OCI-LY3 (cell line): Measurements from ENCODE around the gene CMAS.
A peak's percentile ranks its signal among the peaks of the same experiment; 100 is the strongest.

Experiments used
- H2AFZ ChIP-seq: fragments of 200-600, 300-600 bp; shearing (Covaris generic); 2 replicates; pipeline ENCODE4 v1.6.0; 2014; ENCODE audit warnings: antibody characterized with exemption, low read depth, low read length
- H3K27ac ChIP-seq: fragments of 200-600, 300-600 bp; sonication (generic); 2 replicates; pipeline ENCODE4 v1.5.1; 2014; ENCODE audit warnings: mild to moderate bottlenecking, low read length, moderate library complexity, mixed read lengths
- H3K27me3 ChIP-seq: fragments of 200-600, 300-600 bp; sonication (generic); 2 replicates; pipeline ENCODE4 v1.6.1; 2014; ENCODE audit warnings: low read depth, low read length, mixed read lengths
- H3K36me3 ChIP-seq: fragments of 200-600, 300-600 bp; sonication (generic); replicated peaks from 2 replicates; pipeline ENCODE3; 2014; ENCODE audit warnings: low read depth, low read length, mixed read lengths
- H3K4me1 ChIP-seq: fragments of 300-600, 200-600 bp; sonication (generic); 2 replicates; pipeline ENCODE4 v1.6.1; 2014; ENCODE audit warnings: low read length, mixed read lengths
- H3K4me2 ChIP-seq: fragments of 200-600, 300-600 bp; sonication (generic); 2 replicates; pipeline ENCODE4 v1.6.1; 2014; ENCODE audit warnings: low read length, mixed read lengths
- H3K4me3 ChIP-seq: fragments of 300-600, 200-600 bp; sonication (generic); 2 replicates; pipeline ENCODE4 v1.5.1; 2014; ENCODE audit warnings: antibody characterized with exemption, mild to moderate bottlenecking, low read length, moderate library complexity
- H3K79me2 ChIP-seq: fragments of 300-600, 200-600 bp; shearing (Covaris generic); 2 replicates; pipeline ENCODE4 v1.6.1; 2014; ENCODE audit warnings: mild to moderate bottlenecking, low read length, mixed read lengths
- H3K9ac ChIP-seq: fragments of 300-600, 200-600 bp; shearing (Covaris generic); 2 replicates; pipeline ENCODE4 v1.6.0; 2014; ENCODE audit warnings: mild to moderate bottlenecking, low read length, moderate library complexity
- H3K9me3 ChIP-seq: fragments of 200-600, 300-600 bp; shearing (Covaris generic); 2 replicates; pipeline ENCODE4 v1.6.1; 2014; ENCODE audit warnings: low read length, mixed read lengths; ENCODE audit not compliant: insufficient read depth
- H4K20me1 ChIP-seq: fragments of 200-600, 300-600 bp; sonication (generic); 2 replicates; pipeline ENCODE4 v1.6.1; 2016; ENCODE audit warnings: low read length, mixed read lengths; ENCODE audit not compliant: insufficient read depth
- CTCF ChIP-seq: fragments of 200-600, 300-600 bp; sonication (generic); IDR thresholded peaks from 2 replicates; pipeline ENCODE4 v1.5.1; 2014; ENCODE audit warnings: antibody characterized with exemption, low read length, low read depth
- EZH2phosphoT487 ChIP-seq: fragments of 200-600 bp; shearing (Covaris generic); IDR thresholded peaks from 2 replicates; pipeline ENCODE4 v1.6.1; 2018; ENCODE audit warnings: antibody characterized with exemption, mixed run types, low read depth

CMAS gene

GRCh38 chr12:22042976-22043669 is 2.9 kb upstream of the CMAS start:
- Histone ChIP-seq H3K36me3 (peaks cover 4% of the 10 kb centered on the region), H4K20me1 (0 out of 2 replicates have a peak, but pooled peaks cover 4% of the 10 kb centered on the region), H2AFZ (no peak overlapping the region), H3K79me2 (peaks cover 20% of the 10 kb centered on the region), H3K9ac (no peak overlapping the region), H3K4me3 (no peak overlapping the region), H3K4me1 (peaks cover 8% of the 10 kb centered on the region), H3K27me3 (no peaks in the 10 kb centered on the region), H3K27ac (no peak overlapping the region), H3K4me2 (no peak overlapping the region), H3K9me3 (no peaks in the 10 kb centered on the region)
- TF ChIP-seq CTCF (no peak), EZH2phosphoT487 (no peak)

- H3K4me3 ChIP-seq = no peak overlapping the region
- H3K4me2 ChIP-seq = no peak overlapping the region
- H3K79me2 ChIP-seq = peaks cover 28% of the 10 kb centered on the region
- no peak overlapping the region for H2AFZ ChIP-seq
- H3K27me3 ChIP-seq = no peaks in the 10 kb centered on the region
- no peak overlapping the region for H3K9ac ChIP-seq
- H4K20me1 ChIP-seq = 0 out of 2 replicates have a peak, but pooled peaks cover 4% of the 10 kb centered on the region
- peaks cover 8% of the 10 kb centered on the region for H3K4me1 ChIP-seq
- peaks cover 5% of the 10 kb centered on the region for H3K36me3 ChIP-seq
- no peak overlapping the region for H3K27ac ChIP-seq
- H3K9me3 ChIP-seq = no peaks in the 10 kb centered on the region
- no peak for TF ChIP-seq CTCF
- TF ChIP-seq EZH2phosphoT487 = no peak
These were observed 2.1 kb upstream of the CMAS start for GRCh38 chr12:22043943-22044342.

- Histone ChIP-seq H3K27me3 (no peaks in the 10 kb centered on the region), H3K9me3 (no peaks in the 10 kb centered on the region), H3K27ac (no peak overlapping the region), H2AFZ (no peak overlapping the region), H3K36me3 (peaks cover 9% of the 10 kb centered on the region), H4K20me1 (0 out of 2 replicates have a peak, but pooled peaks cover 4% of the 10 kb centered on the region), H3K4me1 (peaks cover 8% of the 10 kb centered on the region), H3K9ac (no peak overlapping the region), H3K79me2 (peaks cover 32% of the 10 kb centered on the region), H3K4me3 (no peak overlapping the region), H3K4me2 (no peak overlapping the region)
- TF ChIP-seq CTCF = no peak
- TF ChIP-seq EZH2phosphoT487 = no peak
These were observed 1.6 kb upstream of the CMAS start for GRCh38 chr12:22044391-22044790.

- H3K27ac ChIP-seq = no peak overlapping the region
These were observed 961 bp downstream of the CMAS start for GRCh38 chr12:22046968-22047390.

More at GRCh38 chr12:22046968-22047390, 961 bp downstream of the CMAS start:
- Histone ChIP-seq H3K27me3 (no peaks in the 10 kb centered on the region), H3K79me2 (peaks cover 50% of the 10 kb centered on the region), H3K9ac (peak overlapping the region; percentile 94), H3K4me3 (peak overlapping the region; percentile 94), H3K36me3 (peaks cover 22% of the 10 kb centered on the region), H2AFZ (no peak overlapping the region), H3K9me3 (no peaks in the 10 kb centered on the region), H3K4me1 (peaks cover 8% of the 10 kb centered on the region), H3K4me2 (peak overlapping the region; percentile 89), H4K20me1 (peaks cover 20% of the 10 kb centered on the region; the same call in 1 of the 2 replicates)
- no peak for TF ChIP-seq CTCF
- no peak for TF ChIP-seq EZH2phosphoT487
